HG02938 (cell line): Measurements from ENCODE around the gene RAB14.
"Not testable (repeated sequence)": the region's sequence is repeated elsewhere in the genome, so short reads cannot be mapped to it uniquely, and the experiment has no call there.

Experiments
- ATAC-seq: cut with Tn5 transposase; IDR thresholded peaks from one replicate; pipeline ENCODE4 v1.9.1; 2021; ENCODE audit warnings: mild to moderate bottlenecking, moderate library complexity; ENCODE audit not compliant: unreplicated experiment

RAB14 gene

GRCh38 chr9:121169094-121169601 is 32.5 kb downstream of the RAB14 start:
- ATAC-seq: no peak

- ATAC-seq: no peak
Observed at GRCh38 chr9:121168052-121168451, 33.6 kb downstream of the RAB14 start.

GRCh38 chr9:121160025-121160424 is 41.6 kb downstream of the RAB14 start:
- ATAC-seq: no peak

- ATAC-seq: no peak
Observed at GRCh38 chr9:121157939-121158338, 43.7 kb downstream of the RAB14 start.

GRCh38 chr9:121156263-121156731 is 45.4 kb downstream of the RAB14 start:
- peak; percentile 85 for ATAC-seq

GRCh38 chr9:121154782-121155181 is 46.9 kb downstream of the RAB14 start:
- ATAC-seq: no peak

GRCh38 chr9:121153642-121154041 is 48.0 kb downstream of the RAB14 start:
- ATAC-seq: no peak

- no peak for ATAC-seq
Observed at GRCh38 chr9:121150188-121150587, 51.5 kb downstream of the RAB14 start.

GRCh38 chr9:121144482-121144881 is 57.2 kb downstream of the RAB14 start:
- ATAC-seq: no peak

GRCh38 chr9:121143771-121144170 is 57.9 kb downstream of the RAB14 start:
- no peak for ATAC-seq

GRCh38 chr9:121141706-121142105 is 60.0 kb downstream of the RAB14 start:
- ATAC-seq: no peak

GRCh38 chr9:121141306-121141705 is 60.4 kb downstream of the RAB14 start:
- no peak for ATAC-seq

GRCh38 chr9:121140162-121140561 is 61.5 kb downstream of the RAB14 start:
- no peak for ATAC-seq

GRCh38 chr9:121138973-121139372 is 62.7 kb downstream of the RAB14 start:
- no peak for ATAC-seq

GRCh38 chr9:121138561-121138960 is 63.1 kb downstream of the RAB14 start:
- ATAC-seq: no peak

GRCh38 chr9:121135642-121136041 is 66.0 kb downstream of the RAB14 start:
- ATAC-seq: no peak

- no peak for ATAC-seq
Observed at GRCh38 chr9:121133104-121133816, 68.4 kb downstream of the RAB14 start.

- ATAC-seq: not testable (repeated sequence)
Observed at GRCh38 chr9:121129384-121129783, 72.3 kb downstream of the RAB14 start.
